Activated B cell treated with CpG ODN at 0.5 μM for 24 hours (primary cell): ENCODE measurements around the gene TMEM131. TPM values are rescaled to one million over a fixed set of nuclear protein-coding genes. Genes with fewer than 3 reads are reported as not detected.

Experiments
- ATAC-seq: fragments of 200-7000 bp; cut with Tn5 transposase; one replicate; pipeline ENCODE4 v1.10.0; 2021; ENCODE audit warnings: low read depth, mild to moderate bottlenecking, moderate library complexity
- CTCF ChIA-PET: fragments of 350-600 bp; sonication (Branson Sonifier 250); formaldehyde crosslinking; loops from one replicate; lab custom pipeline; 2021; ENCODE audit warnings: antibody characterized with exemption; lab: Charles Lee
- POLR2A ChIA-PET: fragments of 350-600 bp; sonication (Branson Sonifier 250); formaldehyde crosslinking; loops from one replicate; lab custom pipeline; 2021; ENCODE audit warnings: antibody characterized with exemption; lab: Charles Lee
- DNase-seq: peaks from one replicate; pipeline ENCODE4 v3.0.0; 2022
- H3K27ac Mint-ChIP-seq: one replicate; pipeline ENCODE4 v1.8.0; 2020; ENCODE audit warnings: mixed read lengths
- H3K27me3 Mint-ChIP-seq: one replicate; pipeline ENCODE4 v1.8.0; 2021; ENCODE audit warnings: mixed read lengths
- H3K36me3 Mint-ChIP-seq: one replicate; pipeline ENCODE4 v1.8.0; 2021; ENCODE audit warnings: low read depth, mixed read lengths
- H3K4me1 Mint-ChIP-seq: one replicate; pipeline ENCODE4 v1.8.0; 2021; ENCODE audit warnings: mixed read lengths
- H3K4me3 Mint-ChIP-seq: one replicate; pipeline ENCODE4 v1.8.0; 2020; ENCODE audit warnings: mild to moderate bottlenecking, mixed read lengths
- H3K9me3 Mint-ChIP-seq: one replicate; pipeline ENCODE4 v1.8.0; 2020; ENCODE audit warnings: mixed read lengths
- CTCF ChIP-seq: fragments of 200-600 bp; IDR thresholded peaks from one replicate; pipeline ENCODE4 v1.8.0; 2022; ENCODE audit warnings: antibody characterized with exemption, mild to moderate bottlenecking
- intact Hi-C: fragments of 100-400 bp; cut with micrococcal nuclease; formaldehyde crosslinking; loops from one replicate; pipeline ENCODE4 v1.15.1; 2024
- total RNA-seq: library from RNA; stranded (reverse); gene quantifications from 2 replicates; pipeline ENCODE4 v1.2.3, GENCODE V29; 2022

Gene TMEM131
- total RNA-seq, 1 donor from 2014 or later = 146 TPM

DNA sequence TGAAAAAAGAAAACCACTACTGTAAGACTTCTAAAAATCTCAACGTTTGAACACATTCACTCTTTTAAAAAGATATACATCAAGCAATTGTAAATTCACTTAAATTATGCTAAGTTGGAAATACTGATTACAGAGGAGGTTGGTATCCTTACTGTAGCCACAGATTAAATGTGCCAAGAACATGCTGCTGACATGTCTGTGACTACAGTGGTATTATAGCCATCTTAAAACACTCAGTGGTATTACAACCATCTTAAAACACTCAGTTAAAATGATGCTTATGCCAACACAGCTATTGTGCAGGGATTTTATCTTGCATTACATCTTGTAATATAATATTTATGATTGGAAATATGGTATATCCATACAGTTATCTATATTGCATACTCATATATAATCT is 50.0 kb downstream of the TMEM131 start:
- ATAC-seq (no peak), DNase-seq (no peak)
- Mint-ChIP-seq H3K4me3 (no peak overlapping the region), H3K27ac (no peak overlapping the region), H3K27me3 (no peaks in the 10 kb centered on the region), H3K36me3 (peaks cover 18% of the 10 kb centered on the region), H3K4me1 (peaks cover 74% of the 10 kb centered on the region), H3K9me3 (peaks cover 7% of the 10 kb centered on the region)
- ChIA-PET POLR2A (interaction anchor here (1.2 kb wide), 1 partner anchor 10 kb away, joined by 4 read pairs; no protein-coding TSS in a partner anchor), CTCF (no interaction called here)
- intact Hi-C loops = no loop called here
- no peak for TF ChIP-seq CTCF

DNA sequence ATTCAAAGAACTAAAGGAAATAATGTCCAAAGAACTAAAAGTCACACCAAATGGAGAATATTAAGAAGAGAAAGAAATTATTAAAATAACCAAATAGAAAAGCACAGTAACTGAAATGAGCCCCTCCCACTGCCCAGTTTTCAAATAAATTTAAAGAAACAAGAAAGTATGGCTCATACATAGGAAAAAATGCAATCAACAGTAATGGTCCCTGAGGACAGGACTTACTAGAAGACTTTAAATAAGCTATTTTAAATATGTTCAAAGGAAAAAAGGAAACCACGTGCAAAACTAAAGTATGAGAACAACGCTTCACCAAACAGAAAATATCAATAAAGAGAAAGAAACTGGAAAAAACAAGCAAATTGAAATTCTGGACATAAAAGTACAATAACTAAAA is 58.9 kb downstream of the TMEM131 start:
- intact Hi-C loops = no loop called here

DNA sequence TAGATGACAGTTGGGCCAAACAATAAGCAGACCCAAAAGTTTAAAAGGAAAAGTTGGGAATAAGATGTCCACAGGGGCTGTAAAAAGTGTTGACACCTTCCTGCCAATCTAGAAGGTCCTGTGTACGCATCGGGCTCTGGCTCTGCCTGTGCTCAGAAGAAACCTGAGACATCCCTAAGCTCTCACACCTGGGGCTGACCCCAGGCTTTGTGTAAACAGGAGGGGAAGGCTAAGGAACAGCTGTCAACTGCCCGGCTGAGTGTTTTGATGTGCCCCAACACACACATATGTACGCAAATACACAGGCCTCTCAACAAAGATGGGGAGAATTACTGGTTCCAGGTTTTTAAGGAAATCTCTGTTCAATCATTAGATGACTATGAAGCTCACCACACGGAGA is 59.5 kb downstream of the TMEM131 start:
- peak overlapping the region; percentile 56 for H3K4me3 Mint-ChIP-seq
- H3K4me1 Mint-ChIP-seq = peaks cover 91% of the 10 kb centered on the region
- ATAC-seq = no peak
- H3K36me3 Mint-ChIP-seq = peaks cover 3% of the 10 kb centered on the region
- TF ChIP-seq CTCF = no peak
- no peaks in the 10 kb centered on the region for H3K27me3 Mint-ChIP-seq
- no peaks in the 10 kb centered on the region for H3K9me3 Mint-ChIP-seq
- intact Hi-C loops = no loop called here
- CTCF ChIA-PET = no interaction called here
- H3K27ac Mint-ChIP-seq = peak overlapping the region; percentile 65
- DNase-seq = no peak
- POLR2A ChIA-PET = interaction anchor here (0.8 to 1.6 kb wide), 7 partner anchors 9 to 59 kb away, joined by 3 to 6 read pairs (median 3); no protein-coding TSS in a partner anchor

More for the DNA sequence above, 58.9 kb downstream of the TMEM131 start:
- peaks cover 5% of the 10 kb centered on the region for H3K9me3 Mint-ChIP-seq
- H3K36me3 Mint-ChIP-seq = peaks cover 7% of the 10 kb centered on the region
- POLR2A ChIA-PET = interaction anchor here (0.6 to 1.6 kb wide), 5 partner anchors 9 to 21 kb away, joined by 3 to 4 read pairs (median 3); no protein-coding TSS in a partner anchor
- H3K27ac Mint-ChIP-seq = peak overlapping the region; percentile 79
- peak overlapping the region; percentile 56 for H3K4me3 Mint-ChIP-seq
- CTCF ChIA-PET = no interaction called here
- TF ChIP-seq CTCF = no peak
- H3K27me3 Mint-ChIP-seq = no peaks in the 10 kb centered on the region
- no peak for ATAC-seq
- no peak for DNase-seq
- peaks cover 89% of the 10 kb centered on the region for H3K4me1 Mint-ChIP-seq

GRCh38 chr2:97935719-97936161 is 60.0 kb downstream of the TMEM131 start:
- no peaks in the 10 kb centered on the region for H3K9me3 Mint-ChIP-seq
- DNase-seq (no peak), ATAC-seq (no peak)
- TF ChIP-seq CTCF = no peak
- no peaks in the 10 kb centered on the region for H3K27me3 Mint-ChIP-seq
- intact Hi-C loops = loop anchor here (1.0 kb wide), 1 partner anchor 8 kb away; no protein-coding TSS in a partner anchor
- ChIA-PET CTCF (no interaction called here), POLR2A (interaction anchor here (1.0 to 1.6 kb wide), 6 partner anchors 9 to 59 kb away, joined by 3 to 6 read pairs (median 4); no protein-coding TSS in a partner anchor)
- H3K4me3 Mint-ChIP-seq = peak overlapping the region; percentile 56
- peaks cover 3% of the 10 kb centered on the region for H3K36me3 Mint-ChIP-seq
- peak overlapping the region; percentile 65 for H3K27ac Mint-ChIP-seq
- peaks cover 96% of the 10 kb centered on the region for H3K4me1 Mint-ChIP-seq

- Mint-ChIP-seq H3K9me3 (no peaks in the 10 kb centered on the region), H3K36me3 (peaks cover under 1% of the 10 kb centered on the region), H3K4me3 (peak overlapping the region; percentile 65), H3K27ac (peak overlapping the region; percentile 81), H3K4me1 (peaks cover 98% of the 10 kb centered on the region), H3K27me3 (no peaks in the 10 kb centered on the region)
- intact Hi-C loops = loop anchor here (1.0 to 5.0 kb wide), 4 partner anchors 22 to 94 kb away; no protein-coding TSS in a partner anchor
- DNase-seq (no peak), ATAC-seq (peak; percentile 85)
- ChIA-PET CTCF (no interaction called here), POLR2A (interaction anchor here (0.8 to 1.7 kb wide), 4 partner anchors 24 to 95 kb away, joined by 3 to 6 read pairs (median 4); no protein-coding TSS in a partner anchor)
- no peak for TF ChIP-seq CTCF
Observed at GRCh38 chr2:97932975-97933662, 62.6 kb downstream of the TMEM131 start.
